Liver (tissue), 9 donors: ENCODE data around the gene EHF. TPM values are rescaled to one million over a fixed set of nuclear protein-coding genes. Genes with fewer than 3 reads are reported as not detected.
A peak's percentile ranks its signal among the peaks of the same experiment; 100 is the strongest.

Experiments used
- DNase-seq: peaks from one replicate; pipeline ENCODE4 v3.0.0-alpha.2; 2017; ENCODE audit warnings: low spot score
- H3K27ac ChIP-seq, 2 donors: one replicate each; pipeline ENCODE4 v1.7.0; 2013; ENCODE audit warnings: inconsistent platforms in 2 of 2, low read length in 2 of 2, control low read depth in 1 of 2, low read depth in 1 of 2, mild to moderate bottlenecking in 1 of 2
- H3K27me3 ChIP-seq, 4 donors: one replicate each; pipeline versions ENCODE4 v1.6.1 to v1.7.0; 2013; ENCODE audit warnings: low read length in 3 of 4, inconsistent platforms in 1 of 4, mild to moderate bottlenecking in 1 of 4, moderate library complexity in 1 of 4; ENCODE audit not compliant: control insufficient read depth in 4 of 4, insufficient read depth in 4 of 4
- H3K36me3 ChIP-seq, 4 donors: one replicate each; pipeline versions ENCODE4 v1.6.1 to v1.7.0; 2013; ENCODE audit warnings: low read length in 3 of 4, mild to moderate bottlenecking in 3 of 4, low read depth in 1 of 4, moderate library complexity in 1 of 4; ENCODE audit not compliant: control insufficient read depth in 4 of 4, insufficient read depth in 3 of 4
- H3K4me1 ChIP-seq, 4 donors: one replicate each; pipeline versions ENCODE4 v1.6.1 to v1.7.0; 2013; ENCODE audit warnings: low read length in 3 of 4, mild to moderate bottlenecking in 3 of 4, moderate library complexity in 1 of 4; ENCODE audit not compliant: control insufficient read depth in 4 of 4, insufficient read depth in 4 of 4
- H3K4me3 ChIP-seq, 3 donors: one replicate each; pipeline versions ENCODE4 v1.6.1 to v1.7.0; 2013; ENCODE audit warnings: low read length in 3 of 3, control low read depth in 1 of 3, low read depth in 1 of 3, mild to moderate bottlenecking in 1 of 3
- H3K9ac ChIP-seq, 2 donors: one replicate each; pipeline ENCODE4 v1.7.0; 2013; ENCODE audit warnings: low read length in 2 of 2, mild to moderate bottlenecking in 2 of 2, moderate library complexity in 2 of 2, control low read depth in 1 of 2, low read depth in 1 of 2
- H3K9me3 ChIP-seq, 4 donors: one replicate each; pipeline versions ENCODE4 v1.6.1 to v1.7.0; 2013; ENCODE audit warnings: low read length in 3 of 4; ENCODE audit not compliant: control insufficient read depth in 4 of 4
- EGR1 ChIP-seq, 2 donors: IDR thresholded peaks; 2 replicates each; pipeline ENCODE4 v1.6.1; 2016 to 2018; ENCODE audit warnings: antibody characterized with exemption in 2 of 2, low read depth in 2 of 2
- FOXA2 ChIP-seq: IDR thresholded peaks from 2 replicates; pipeline ENCODE4 v1.6.1; 2016; ENCODE audit warnings: antibody characterized with exemption
- GABPA ChIP-seq, 2 donors: IDR thresholded peaks in 1 of 2; conservative IDR thresholded peaks in 1 of 2; 2 replicates each; pipeline ENCODE4 v1.6.1; 2016; ENCODE audit warnings: antibody characterized with exemption in 2 of 2, mild to moderate bottlenecking in 1 of 2, moderate library complexity in 1 of 2
- HNF4A ChIP-seq, 2 donors: conservative IDR thresholded peaks; 2 replicates each; pipeline ENCODE4 v1.6.1; 2016; ENCODE audit warnings: antibody characterized with exemption in 2 of 2, mild to moderate bottlenecking in 2 of 2
- HNF4G ChIP-seq: IDR thresholded peaks from 2 replicates; pipeline ENCODE4 v1.6.1; 2016; ENCODE audit warnings: antibody characterized with exemption
- JUND ChIP-seq, 2 donors: IDR thresholded peaks; 2 replicates each; pipeline ENCODE4 v1.6.1; 2016; ENCODE audit warnings: antibody characterized with exemption in 2 of 2
- NR2F2 ChIP-seq: IDR thresholded peaks from 2 replicates; pipeline ENCODE4 v1.6.1; 2016; ENCODE audit warnings: antibody characterized with exemption
- RAD21 ChIP-seq, 2 donors: IDR thresholded peaks; 2 replicates each; pipeline ENCODE4 v1.6.1; 2016; ENCODE audit warnings: antibody characterized with exemption in 2 of 2, mild to moderate bottlenecking in 2 of 2
- RXRA ChIP-seq, 2 donors: IDR thresholded peaks; 2 replicates each; pipeline ENCODE4 v1.6.1; 2017 to 2018; ENCODE audit warnings: antibody characterized with exemption in 2 of 2, mild to moderate bottlenecking in 1 of 2
- SP1 ChIP-seq: IDR thresholded peaks from 2 replicates; pipeline ENCODE4 v1.6.1; 2018; ENCODE audit warnings: antibody characterized with exemption, mild to moderate bottlenecking
- TAF1 ChIP-seq: conservative IDR thresholded peaks from 2 replicates; pipeline ENCODE4 v1.6.1; 2016; ENCODE audit warnings: antibody characterized with exemption, mild to moderate bottlenecking
- YY1 ChIP-seq: IDR thresholded peaks from 2 replicates; pipeline ENCODE4 v1.6.1; 2016; ENCODE audit warnings: antibody characterized with exemption, mild to moderate bottlenecking
- WGBS: extraction: QIAGEN DNeasy Blood & Tissue Kit; methylation state at CpG from one replicate; pipeline ENCODE4 v1.1.7; 2013; 5-methylcytosine and 5-hydroxymethylcytosine counted together
- polyA plus RNA-seq, 2 donors: library from polyadenylated mRNA; stranded (reverse) in 1 of 2; unstranded in 1 of 2; fragments of 200-250 nt in 1 of 2; fragments of >200 nt in 1 of 2; fragmentation: Nextera tagmentation in 1 of 2; extraction: Ambion mirVana in 1 of 2; gene quantifications; one replicate each; pipeline versions ENCODE4 v1.2.1 to v1.2.3, GENCODE V29; 2013 to 2015
- total RNA-seq, 2 donors: library from RNA; depleted of rRNA; stranded (reverse); fragments of >200 nt; gene quantifications; one replicate each; pipeline ENCODE4 v1.2.3, GENCODE V29; 2014
- TF ChIP-seq, protein P1 (sequence below): IDR thresholded peaks from 2 replicates; pipeline ENCODE4 v1.6.1; 2016; ENCODE audit warnings: antibody characterized with exemption, mild to moderate bottlenecking
- TF ChIP-seq, protein P2 (sequence below): IDR thresholded peaks from 2 replicates; pipeline ENCODE4 v1.6.1; 2016; ENCODE audit warnings: antibody characterized with exemption
- TF ChIP-seq, protein P3 (sequence below): IDR thresholded peaks from 2 replicates; pipeline ENCODE4 v1.6.1; 2016; ENCODE audit warnings: antibody characterized with exemption
- donor health status: healthy.
- donor health status: healthy.
- donor health status: healthy.
- donor health status: healthy.
- donor health status: healthy.

EHF gene
- total and polyA plus RNA-seq, 4 donors: 0.85 to 5.9 (median 2.6) TPM

DNA sequence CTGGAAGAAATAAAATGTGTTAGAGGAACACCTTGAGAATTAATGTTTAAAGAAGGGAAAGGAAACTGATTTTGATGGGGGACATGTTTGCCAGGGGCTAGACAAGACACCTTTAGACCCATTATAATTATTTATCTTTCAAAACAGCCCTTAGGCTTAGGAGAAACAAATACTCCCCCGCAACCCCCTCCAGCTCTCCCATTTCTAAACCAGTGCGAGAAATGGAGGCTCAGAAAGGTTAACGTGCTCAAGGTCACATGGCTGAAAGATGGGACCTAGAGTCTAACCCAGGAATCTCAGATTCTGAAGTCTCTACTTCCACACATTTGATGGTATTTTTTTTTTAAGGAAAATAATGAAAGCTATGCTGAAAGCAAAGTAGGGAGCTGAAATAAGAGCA lies 18.0 kb downstream of the EHF start (continued):
- TF ChIP-seq, protein P1, sequence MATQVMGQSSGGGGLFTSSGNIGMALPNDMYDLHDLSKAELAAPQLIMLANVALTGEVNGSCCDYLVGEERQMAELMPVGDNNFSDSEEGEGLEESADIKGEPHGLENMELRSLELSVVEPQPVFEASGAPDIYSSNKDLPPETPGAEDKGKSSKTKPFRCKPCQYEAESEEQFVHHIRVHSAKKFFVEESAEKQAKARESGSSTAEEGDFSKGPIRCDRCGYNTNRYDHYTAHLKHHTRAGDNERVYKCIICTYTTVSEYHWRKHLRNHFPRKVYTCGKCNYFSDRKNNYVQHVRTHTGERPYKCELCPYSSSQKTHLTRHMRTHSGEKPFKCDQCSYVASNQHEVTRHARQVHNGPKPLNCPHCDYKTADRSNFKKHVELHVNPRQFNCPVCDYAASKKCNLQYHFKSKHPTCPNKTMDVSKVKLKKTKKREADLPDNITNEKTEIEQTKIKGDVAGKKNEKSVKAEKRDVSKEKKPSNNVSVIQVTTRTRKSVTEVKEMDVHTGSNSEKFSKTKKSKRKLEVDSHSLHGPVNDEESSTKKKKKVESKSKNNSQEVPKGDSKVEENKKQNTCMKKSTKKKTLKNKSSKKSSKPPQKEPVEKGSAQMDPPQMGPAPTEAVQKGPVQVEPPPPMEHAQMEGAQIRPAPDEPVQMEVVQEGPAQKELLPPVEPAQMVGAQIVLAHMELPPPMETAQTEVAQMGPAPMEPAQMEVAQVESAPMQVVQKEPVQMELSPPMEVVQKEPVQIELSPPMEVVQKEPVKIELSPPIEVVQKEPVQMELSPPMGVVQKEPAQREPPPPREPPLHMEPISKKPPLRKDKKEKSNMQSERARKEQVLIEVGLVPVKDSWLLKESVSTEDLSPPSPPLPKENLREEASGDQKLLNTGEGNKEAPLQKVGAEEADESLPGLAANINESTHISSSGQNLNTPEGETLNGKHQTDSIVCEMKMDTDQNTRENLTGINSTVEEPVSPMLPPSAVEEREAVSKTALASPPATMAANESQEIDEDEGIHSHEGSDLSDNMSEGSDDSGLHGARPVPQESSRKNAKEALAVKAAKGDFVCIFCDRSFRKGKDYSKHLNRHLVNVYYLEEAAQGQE: no peak
- TF ChIP-seq HNF4G: no peak

DNA sequence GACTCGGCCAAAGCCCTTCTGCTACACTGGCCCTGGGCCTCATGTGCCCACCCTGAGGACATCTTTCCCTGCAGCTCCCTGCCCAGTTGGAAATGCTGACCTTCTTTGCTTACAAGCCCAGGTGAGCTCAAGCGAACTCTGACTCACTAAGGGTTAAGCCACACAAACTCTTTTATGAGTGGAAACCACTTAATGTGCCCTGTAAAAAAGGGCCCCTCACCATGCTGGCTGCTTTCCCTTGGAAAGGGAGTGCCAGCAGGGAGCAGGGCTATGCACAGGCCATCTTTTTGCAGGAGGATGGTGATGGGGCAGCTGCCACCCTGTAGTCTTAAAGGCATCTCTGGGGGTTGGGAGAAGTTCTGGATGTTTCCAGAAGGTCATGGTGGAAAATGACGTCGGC lies 18.7 kb downstream of the EHF start:
- TF ChIP-seq HNF4A (conservative IDR thresholded peaks at IDR 0.05) (no peak), NR2F2 (no peak), EGR1 (IDR thresholded peaks at IDR 0.05; ENCODE audit: low read depth in 2 of 2) (no peak), RAD21 (IDR thresholded peaks at IDR 0.05) (no peak), FOXA2 (no peak), JUND (IDR thresholded peaks at IDR 0.05) (no peak), SP1 (no peak), YY1 (no peak)
- TF ChIP-seq, protein P2, sequence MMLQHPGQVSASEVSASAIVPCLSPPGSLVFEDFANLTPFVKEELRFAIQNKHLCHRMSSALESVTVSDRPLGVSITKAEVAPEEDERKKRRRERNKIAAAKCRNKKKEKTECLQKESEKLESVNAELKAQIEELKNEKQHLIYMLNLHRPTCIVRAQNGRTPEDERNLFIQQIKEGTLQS: no peak
- TF ChIP-seq, protein P3, sequence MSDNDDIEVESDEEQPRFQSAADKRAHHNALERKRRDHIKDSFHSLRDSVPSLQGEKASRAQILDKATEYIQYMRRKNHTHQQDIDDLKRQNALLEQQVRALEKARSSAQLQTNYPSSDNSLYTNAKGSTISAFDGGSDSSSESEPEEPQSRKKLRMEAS: no peak
- TF ChIP-seq, protein P1: no peak
- H3K27ac ChIP-seq: no peak overlapping the region
- 80% methylated on average over 4 of the region's 4 CpGs for WGBS
- H3K9me3 ChIP-seq: no peaks in the 10 kb centered on the region
- peaks cover 0 to 26% (median 24%) of the 10 kb centered on the region in 4 donors for H3K4me1 ChIP-seq
- H3K36me3 ChIP-seq: no peaks in the 10 kb centered on the region
- no peaks in the 10 kb centered on the region for H3K27me3 ChIP-seq
- H3K9ac ChIP-seq: no peak overlapping the region
- no peak for DNase-seq
- H3K4me3 ChIP-seq: no peak overlapping the region

DNA sequence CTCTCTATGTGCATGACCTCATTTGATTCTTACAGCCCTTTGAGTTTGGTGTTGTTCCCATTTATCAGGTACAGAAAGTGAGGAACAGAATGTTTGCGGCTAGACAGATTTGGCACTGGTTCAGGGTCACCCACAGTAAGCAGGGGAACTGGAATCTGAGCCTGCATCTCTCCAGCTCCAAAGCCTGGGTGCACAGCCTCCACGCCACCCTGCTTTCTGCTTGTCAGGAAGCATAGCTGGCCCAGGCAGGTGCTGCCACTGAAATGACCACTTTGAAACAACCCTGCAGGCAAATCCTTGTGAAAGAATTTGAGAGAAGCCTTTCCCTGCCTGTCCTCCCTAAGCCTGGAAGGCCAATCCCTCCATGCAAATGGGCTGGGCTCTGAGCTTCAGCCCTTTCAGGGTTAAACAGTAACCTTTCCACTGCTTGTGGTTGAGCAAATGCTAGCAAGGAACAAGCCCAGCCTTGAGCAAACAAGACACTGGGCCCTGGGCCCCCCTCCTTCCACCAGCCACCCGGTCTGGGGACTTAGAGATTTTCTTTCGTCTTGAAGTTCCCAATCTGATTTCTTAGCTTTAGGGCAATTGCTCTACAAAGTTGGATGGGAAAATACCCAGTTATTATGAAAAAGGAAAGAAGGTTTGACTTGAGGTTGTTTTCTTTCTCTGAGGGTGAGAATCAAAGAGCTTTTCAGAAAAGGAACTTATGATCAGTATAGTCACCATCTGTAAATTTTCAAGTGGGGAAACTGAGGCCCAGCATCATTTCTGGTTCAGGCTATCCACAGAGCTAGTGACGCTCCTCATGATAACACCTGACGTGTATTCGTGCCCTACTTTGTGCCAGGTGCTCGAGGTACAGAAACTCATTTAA lies 19.4 kb downstream of the EHF start:
- H3K27ac ChIP-seq: no peak overlapping the region
- H3K4me1 ChIP-seq: peaks cover 0 to 26% (median 24%) of the 10 kb centered on the region in 4 donors
- 59% methylated on average over 8 of the region's 8 CpGs for WGBS
- H3K27me3 ChIP-seq: no peaks in the 10 kb centered on the region
- H3K9ac ChIP-seq: no peak overlapping the region
- no peaks in the 10 kb centered on the region for H3K36me3 ChIP-seq
- no peak overlapping the region for H3K4me3 ChIP-seq
- no peaks in the 10 kb centered on the region for H3K9me3 ChIP-seq
- peak; percentile 38 for DNase-seq
- TF ChIP-seq, protein P1: peak; percentile 67
- peak; percentile 35 for TF ChIP-seq FOXA2
- no peak for TF ChIP-seq HNF4G
- TF ChIP-seq TAF1: no peak
- TF ChIP-seq JUND (IDR thresholded peaks at IDR 0.05): peak; percentile 61 to 75
- peak in 1 of 2 donors; percentile 41 for TF ChIP-seq EGR1 (IDR thresholded peaks at IDR 0.05; ENCODE audit: low read depth in 2 of 2)
- TF ChIP-seq NR2F2: peak; percentile 65
- peak; percentile 87 for TF ChIP-seq YY1
- peak; percentile 74 for TF ChIP-seq SP1
- TF ChIP-seq RXRA (IDR thresholded peaks at IDR 0.05): peak; percentile 62 to 73
- TF ChIP-seq GABPA (IDR thresholded peaks at IDR 0.05 in 1 of 2, conservative IDR thresholded peaks at IDR 0.05 in 1 of 2): no peak
